ENCODE results near the gene NDUFAB1. TPM values are rescaled to one million over a fixed set of nuclear protein-coding genes. Genes with fewer than 3 reads are reported as not detected.

Gene NDUFAB1
- total RNA-seq, 1 donor: 98.4 TPM

DNA sequence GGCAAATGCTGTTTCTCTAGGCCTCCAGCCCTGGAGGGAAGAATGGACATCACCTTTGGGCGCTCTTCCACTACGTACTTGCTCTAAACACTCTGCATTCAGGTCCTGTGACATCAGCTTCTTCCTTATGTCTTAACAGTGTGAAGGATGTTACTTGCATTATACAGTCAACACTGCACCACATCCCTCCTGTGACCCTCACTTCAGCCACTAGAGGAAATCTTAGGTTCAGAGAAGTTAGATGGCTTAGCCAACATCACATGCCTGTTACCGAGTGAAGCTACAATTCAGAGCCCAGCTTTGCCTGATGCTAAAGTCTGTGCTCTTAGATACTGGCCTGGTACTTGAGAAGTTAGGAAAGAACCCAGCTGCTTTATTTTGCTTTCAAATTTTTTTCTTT is 20.3 kb downstream of the NDUFAB1 start:
- no peak for DNase-seq (ENCODE audit: low read depth)
- no peak overlapping the region for H3K4me3 ChIP-seq (ENCODE audit: low read depth, low read length)
- no peak for TF ChIP-seq CTCF (IDR thresholded peaks at IDR 0.05; ENCODE audit: insufficient read depth, low read depth, low read length)

- no peak overlapping the region for H3K4me3 ChIP-seq (ENCODE audit: low read depth, low read length)
- no peak for TF ChIP-seq CTCF (IDR thresholded peaks at IDR 0.05; ENCODE audit: insufficient read depth, low read depth, low read length)
- no peak for DNase-seq (ENCODE audit: low read depth)
Observed at GRCh38 chr16:23573817-23574216, 22.3 kb downstream of the NDUFAB1 start.

- no peak for DNase-seq (ENCODE audit: low read depth)
- no peak overlapping the region for H3K4me3 ChIP-seq (ENCODE audit: low read depth, low read length)
- no peak for TF ChIP-seq CTCF (IDR thresholded peaks at IDR 0.05; ENCODE audit: insufficient read depth, low read depth, low read length)
Observed at GRCh38 chr16:23572394-23572793, 23.7 kb downstream of the NDUFAB1 start.

GRCh38 chr16:23571895-23572294 is 24.2 kb downstream of the NDUFAB1 start:
- no peak overlapping the region for H3K4me3 ChIP-seq (ENCODE audit: low read depth, low read length)
- TF ChIP-seq CTCF (IDR thresholded peaks at IDR 0.05; ENCODE audit: insufficient read depth, low read depth, low read length): no peak
- DNase-seq (ENCODE audit: low read depth): no peak

GRCh38 chr16:23570992-23571632 is 25.0 kb downstream of the NDUFAB1 start:
- H3K4me3 ChIP-seq (ENCODE audit: low read depth, low read length): no peak overlapping the region
- DNase-seq (ENCODE audit: low read depth): no peak
- TF ChIP-seq CTCF (IDR thresholded peaks at IDR 0.05; ENCODE audit: insufficient read depth, low read depth, low read length): no peak

DNA sequence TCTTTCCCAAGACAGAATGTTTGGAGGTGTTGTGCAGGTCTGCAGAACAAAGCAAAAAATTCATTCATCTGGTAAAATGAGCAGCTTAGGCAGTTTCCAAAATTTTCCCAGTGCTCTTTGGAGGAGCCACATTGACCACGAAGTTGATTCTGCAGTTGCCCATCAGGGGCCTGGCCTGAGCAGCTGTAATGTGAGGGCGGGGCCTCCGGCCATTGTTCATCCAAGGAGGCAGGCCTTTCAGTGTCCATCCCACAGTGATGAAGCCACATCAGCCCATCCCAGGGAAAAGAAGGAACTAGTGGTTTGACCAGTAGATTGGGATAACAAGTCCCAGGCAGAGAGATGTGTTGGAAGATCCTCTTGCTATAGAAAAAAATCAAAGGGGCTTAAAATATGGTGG is 28.5 kb downstream of the NDUFAB1 start:
- H3K4me3 ChIP-seq (ENCODE audit: low read depth, low read length): no peak overlapping the region
- DNase-seq (ENCODE audit: low read depth): no peak
- TF ChIP-seq CTCF (IDR thresholded peaks at IDR 0.05; ENCODE audit: insufficient read depth, low read depth, low read length): no peak

GRCh38 chr16:23566724-23567123 is 29.4 kb downstream of the NDUFAB1 start:
- TF ChIP-seq CTCF (IDR thresholded peaks at IDR 0.05; ENCODE audit: insufficient read depth, low read depth, low read length): no peak
- no peak for DNase-seq (ENCODE audit: low read depth)
- no peak overlapping the region for H3K4me3 ChIP-seq (ENCODE audit: low read depth, low read length)

Data from fibroblast of villous mesenchyme (primary cell).